ENCODE data around the gene SETD1B.
A peak's percentile ranks its signal among the peaks of the same experiment; 100 is the strongest.

- no peak for TF ChIP-seq POLR2A (IDR thresholded peaks at IDR 0.05; ENCODE audit: low read depth)
- TF ChIP-seq CTCF (IDR thresholded peaks at IDR 0.05) = peak in 1 of 3 experiments; percentile 26
- TF ChIP-seq EP300 (IDR thresholded peaks at IDR 0.05) = no peak
Observed at GRCh38 chr12:121812320-121812871, 8.6 kb downstream of the SETD1B start.
